Hematopoietic multipotent progenitor cell (in vitro differentiated cells): Measurements from ENCODE around the gene CTRB1. TPM values are rescaled to one million over a fixed set of nuclear protein-coding genes. Genes with fewer than 3 reads are reported as not detected.
"Not testable (repeated sequence)": the region's sequence is repeated elsewhere in the genome, so short reads cannot be mapped to it uniquely, and the experiment has no call there.

Source experiments
- DNase-seq, 3 donors: peaks; one replicate each; pipeline ENCODE4 v3.0.0-alpha.2; 2011 to 2015; ENCODE audit warnings: low read depth in 2 of 3, low spot score in 2 of 3
- total RNA-seq: library from RNA; depleted of rRNA; stranded (reverse); fragments of >200 nt; gene quantifications from one replicate; pipeline ENCODE4 v1.2.3, GENCODE V29; 2012

CTRB1 gene
- total RNA-seq, 1 donor = not detected

DNA sequence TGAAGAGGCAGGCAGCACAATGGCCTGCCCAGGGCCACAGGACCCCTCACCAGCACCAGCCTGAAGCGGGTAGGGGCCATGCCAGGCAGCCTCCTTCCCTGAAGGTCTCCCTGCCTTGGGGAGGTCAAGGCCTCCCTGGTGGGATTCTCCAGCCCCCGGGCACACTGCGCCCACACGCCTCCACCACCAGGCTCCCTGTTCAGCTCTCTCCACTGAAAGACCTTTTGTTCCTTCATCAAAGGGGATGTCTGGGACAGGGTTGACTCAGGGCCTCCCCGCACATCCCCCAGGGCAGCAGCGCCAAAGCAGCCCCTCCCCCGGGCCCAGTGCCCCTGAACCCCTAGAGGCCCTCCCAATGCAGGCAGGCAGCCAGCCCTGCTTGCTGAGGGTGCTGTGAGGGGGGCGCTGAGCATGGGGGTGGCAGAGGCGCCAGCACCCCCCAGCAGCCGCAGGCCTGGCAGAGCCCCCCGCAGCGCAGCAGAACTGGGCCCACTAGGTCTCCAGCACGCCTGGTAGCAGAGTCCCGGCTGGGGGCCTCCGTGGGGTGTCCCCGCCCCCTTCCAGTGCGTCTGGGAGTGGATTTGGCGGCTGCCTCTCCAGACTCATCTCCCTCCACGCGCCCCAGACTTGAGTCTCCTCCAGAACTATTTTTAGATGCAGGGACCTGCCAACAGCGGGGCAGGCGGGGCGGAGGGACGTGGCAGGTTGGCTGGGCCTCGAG is 19.5 kb downstream of the CTRB1 start:
- no peak for DNase-seq

DNA sequence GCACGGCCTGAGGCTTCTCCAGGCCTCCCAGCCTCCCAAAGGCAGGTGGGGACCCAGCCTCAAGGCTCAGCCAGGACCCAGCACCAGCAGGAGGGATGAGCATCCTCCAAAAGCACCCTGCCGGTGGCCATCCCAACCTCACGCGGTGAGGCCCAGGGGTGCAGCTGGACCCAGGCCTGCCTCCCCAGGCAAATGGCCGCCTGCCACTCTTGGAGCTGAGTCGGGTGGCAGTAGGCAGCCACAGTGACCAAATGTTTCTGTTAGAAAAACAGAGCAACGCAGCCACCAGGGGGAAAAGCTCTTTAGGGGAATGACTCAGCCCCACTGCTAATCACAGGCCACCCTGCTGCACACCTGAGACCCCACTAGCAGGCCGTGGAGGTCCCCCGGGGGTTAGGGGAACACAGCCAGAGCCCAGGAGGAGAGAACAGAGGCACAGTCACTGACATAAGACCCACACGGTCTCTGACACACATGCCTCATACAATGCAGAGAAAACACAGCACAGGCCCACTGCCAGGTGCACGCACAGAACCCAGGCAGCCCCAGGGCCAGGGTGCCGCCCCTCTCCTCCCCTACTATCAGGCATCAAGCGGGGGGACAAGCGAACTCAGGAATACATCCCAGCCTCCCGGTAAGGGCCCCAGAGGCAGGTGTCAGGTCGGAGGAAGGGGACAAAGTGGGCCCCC is 20.2 kb downstream of the CTRB1 start:
- DNase-seq = no peak

DNA sequence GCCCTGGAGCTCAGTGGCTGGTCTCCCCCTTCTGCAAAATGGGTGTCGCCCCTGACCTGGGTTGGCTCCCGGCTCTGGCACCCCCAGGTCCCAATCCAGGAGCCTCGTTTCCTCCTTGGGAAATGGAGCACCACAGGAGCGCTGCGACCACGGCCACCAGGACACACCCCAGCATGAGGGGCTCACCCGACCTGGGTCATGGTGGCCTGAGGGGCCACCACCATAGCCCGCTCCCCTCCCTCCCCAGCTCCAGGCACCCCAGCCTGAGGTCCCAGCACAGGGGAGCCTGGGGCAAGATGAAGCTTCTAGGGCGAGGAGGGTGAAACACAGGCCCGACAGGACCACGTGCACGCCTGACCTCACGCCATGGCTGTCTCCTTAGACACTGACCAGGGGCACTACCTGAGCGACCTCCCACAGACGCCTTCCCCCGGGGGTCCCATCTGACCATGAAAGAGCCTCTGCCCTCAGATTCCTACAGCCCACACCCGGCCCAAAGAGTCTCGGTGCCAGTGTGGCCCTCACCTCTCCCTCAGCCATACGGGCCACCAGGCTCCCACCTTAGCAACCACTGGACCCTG is 20.8 kb downstream of the CTRB1 start:
- no peak for DNase-seq

DNA sequence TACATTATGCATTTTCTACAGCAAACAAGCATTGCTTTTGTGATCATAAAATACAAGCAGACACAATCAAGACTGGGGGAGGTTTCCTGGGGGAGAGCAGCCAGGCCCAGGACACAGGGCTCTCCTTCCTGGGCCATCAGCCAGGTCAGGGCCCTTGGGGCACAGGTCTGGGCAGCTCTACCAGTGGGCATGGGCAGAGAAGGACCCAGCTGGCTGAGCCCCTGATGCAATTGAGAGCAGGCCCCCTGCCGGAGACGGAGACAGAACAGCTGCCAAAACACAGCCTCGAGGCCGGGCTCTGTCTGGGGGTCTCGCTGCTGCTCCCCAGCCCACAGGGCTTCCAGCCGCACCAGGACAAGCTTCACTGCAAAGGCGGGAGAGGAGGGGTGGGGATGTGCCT is 21.8 kb downstream of the CTRB1 start:
- DNase-seq = not testable (repeated sequence)

DNA sequence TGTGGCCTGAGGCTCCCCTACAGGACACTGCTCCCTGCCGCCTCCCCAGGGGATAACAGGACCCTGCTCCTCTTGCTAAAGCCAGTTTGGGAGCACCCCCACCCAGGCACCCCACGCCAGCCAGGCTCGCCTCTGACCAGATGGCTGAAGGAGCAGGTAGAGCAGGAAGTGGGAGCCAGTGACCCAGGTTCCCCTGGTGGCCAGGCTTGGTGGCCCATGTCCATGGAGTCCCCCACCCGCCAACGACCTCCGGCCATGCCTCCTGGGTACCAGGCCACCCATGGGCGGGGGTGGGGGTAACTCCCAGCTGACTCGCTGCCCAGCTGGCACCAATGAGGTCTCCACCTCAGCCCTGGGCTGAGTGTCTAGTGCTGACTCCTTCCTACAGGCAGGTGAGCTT is 22.6 kb downstream of the CTRB1 start:
- no peak for DNase-seq

DNA sequence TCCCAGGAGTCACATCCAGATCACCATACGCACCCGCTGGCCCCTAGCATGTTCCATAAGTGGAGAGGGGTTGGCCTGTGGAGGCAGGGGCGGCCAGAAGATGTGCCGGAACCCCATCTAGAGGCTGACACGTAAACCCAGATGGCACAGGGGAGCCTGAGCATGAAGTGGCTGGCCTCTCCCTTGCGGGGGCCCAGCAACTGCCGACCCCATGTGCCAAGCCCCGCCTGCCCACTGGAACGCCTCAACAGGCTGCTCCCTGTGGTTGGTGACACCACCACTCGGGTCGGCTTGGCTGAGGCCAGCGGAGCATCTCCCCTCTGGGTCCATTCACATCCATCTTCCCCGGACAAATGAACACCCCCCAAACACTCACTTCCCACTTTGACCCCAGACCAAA is 23.2 kb downstream of the CTRB1 start:
- no peak for DNase-seq

DNA sequence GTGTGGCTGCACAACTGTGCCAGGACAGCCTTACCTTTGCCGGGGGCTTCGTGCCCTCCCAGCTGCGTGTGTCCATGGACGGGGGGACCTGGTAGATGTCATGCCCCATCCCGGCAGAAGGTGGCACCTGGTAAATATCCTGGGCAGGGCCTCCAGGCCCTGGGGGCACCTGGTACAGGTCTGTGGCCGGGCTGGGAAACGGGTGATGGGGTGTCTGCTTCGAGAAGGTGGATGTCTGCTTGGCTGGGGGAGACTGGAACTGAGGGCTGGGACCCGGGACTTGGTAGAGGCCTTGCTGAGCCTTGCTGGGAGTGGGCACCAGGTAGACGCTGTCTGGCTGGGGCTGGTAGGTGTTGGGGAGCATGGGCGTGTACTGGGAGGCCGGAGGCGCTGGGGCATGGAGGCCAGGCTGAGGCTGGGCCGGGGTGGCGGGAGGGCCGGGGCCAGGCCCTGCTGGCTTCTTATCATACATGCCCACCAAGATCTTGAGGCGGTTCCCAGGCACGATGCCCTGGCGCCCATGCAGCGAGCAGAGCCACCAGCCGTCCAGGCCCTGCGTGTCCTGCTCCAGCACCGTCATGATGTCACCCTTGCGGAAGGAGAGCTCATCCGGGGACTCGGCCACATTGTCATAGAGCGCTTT is 23.8 kb downstream of the CTRB1 start:
- not testable (repeated sequence) for DNase-seq

DNA sequence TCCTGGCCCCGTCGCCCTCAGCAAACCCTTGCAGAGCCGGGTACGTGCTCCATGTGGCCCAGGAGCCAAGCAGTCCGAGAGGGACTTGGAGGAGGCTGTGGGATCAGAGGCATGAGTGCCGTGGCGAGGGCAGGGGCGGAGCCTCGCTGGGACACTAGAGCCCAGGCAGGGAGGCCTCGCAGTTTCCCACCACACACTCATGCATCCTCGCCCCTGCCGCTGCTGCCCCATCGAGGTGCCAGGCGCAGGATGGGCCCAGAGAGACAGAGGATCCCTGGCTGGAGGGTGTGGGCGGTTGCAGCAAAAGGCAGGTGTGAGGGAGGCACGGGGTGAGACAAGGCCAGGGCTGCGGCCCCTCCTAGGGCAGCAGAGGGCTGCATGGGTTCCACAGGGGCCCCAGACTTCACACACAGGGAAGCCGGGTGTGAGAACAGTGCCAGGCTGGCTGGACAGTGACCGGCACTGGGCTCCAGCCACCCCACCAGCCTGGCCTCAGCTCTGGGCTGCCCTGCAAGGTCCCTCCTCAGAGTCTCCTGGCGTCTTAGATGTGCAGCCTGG is 25.0 kb downstream of the CTRB1 start:
- no peak for DNase-seq

DNA sequence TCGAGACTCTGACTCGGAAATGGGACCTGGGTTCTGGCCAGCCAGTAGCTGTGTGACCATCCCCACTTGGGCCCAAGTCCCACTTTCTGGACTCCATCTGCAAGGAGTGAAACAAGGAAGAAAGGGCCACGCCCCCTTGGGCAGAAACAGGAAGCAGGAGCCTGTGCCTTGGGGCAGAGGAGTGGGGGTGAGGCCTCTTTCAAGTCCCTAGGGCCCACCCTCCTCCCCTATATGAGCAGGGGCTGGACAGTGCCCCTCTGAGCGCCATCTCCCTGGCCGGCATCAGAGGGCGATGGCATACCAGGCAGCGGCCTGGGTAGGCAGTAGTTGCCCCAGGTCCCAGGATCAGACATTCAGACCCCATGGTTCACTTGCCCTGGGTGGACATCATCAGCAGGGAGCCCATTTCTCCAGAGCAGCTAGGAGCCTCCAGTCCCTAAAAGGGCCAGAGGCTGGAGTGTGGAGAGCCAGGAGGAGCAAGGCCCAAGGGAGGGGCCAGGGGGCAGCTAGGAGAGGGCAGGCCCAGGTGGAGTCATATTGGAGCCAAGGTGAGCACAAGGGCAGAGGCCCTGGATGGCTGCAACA is 25.5 kb downstream of the CTRB1 start:
- no peak for DNase-seq

DNA sequence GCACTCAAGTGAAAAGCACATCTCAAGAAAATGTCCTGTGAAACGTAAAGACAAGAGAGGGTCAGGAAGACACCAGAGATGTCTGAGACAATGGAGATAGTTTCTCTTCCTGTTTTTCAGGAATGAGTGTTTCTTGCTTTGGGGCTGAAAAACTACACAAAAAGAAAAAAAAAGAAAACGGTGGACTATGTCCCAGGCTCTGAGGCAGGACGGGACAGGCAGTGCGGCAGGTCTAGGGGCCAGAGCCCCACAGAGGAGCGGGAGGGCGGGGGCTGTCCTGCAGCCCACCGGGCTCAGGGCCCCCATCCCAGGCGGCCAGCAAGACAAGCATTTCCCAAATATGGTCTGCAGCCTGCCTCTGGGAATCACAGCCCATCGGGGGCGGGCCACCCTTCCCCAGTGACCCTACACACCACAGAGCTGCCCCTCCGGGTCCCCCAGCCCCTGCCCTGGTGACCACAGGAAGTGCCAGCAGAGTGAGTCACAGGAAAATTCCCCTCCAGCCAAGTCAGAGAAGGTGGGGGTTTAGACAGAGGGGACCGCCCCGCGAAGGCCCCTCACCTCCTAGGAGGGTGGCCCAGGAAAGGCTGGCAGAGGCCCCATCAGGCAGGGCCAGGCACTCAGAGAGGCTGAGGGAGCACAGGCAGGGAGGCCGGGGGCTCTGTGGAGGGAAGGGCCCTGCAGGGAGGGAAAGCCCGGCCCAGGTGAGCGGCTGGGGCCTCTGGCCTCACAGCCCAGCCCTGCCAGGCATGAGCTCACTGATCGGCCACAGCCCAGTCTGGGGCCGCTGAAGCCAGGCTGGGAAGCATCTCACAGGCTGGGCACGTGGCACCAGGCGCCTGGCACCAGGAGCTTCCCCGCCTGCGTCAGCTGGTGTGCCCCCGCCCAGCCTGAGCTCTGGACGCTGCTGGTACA is 26.3 kb downstream of the CTRB1 start:
- DNase-seq = no peak

DNA sequence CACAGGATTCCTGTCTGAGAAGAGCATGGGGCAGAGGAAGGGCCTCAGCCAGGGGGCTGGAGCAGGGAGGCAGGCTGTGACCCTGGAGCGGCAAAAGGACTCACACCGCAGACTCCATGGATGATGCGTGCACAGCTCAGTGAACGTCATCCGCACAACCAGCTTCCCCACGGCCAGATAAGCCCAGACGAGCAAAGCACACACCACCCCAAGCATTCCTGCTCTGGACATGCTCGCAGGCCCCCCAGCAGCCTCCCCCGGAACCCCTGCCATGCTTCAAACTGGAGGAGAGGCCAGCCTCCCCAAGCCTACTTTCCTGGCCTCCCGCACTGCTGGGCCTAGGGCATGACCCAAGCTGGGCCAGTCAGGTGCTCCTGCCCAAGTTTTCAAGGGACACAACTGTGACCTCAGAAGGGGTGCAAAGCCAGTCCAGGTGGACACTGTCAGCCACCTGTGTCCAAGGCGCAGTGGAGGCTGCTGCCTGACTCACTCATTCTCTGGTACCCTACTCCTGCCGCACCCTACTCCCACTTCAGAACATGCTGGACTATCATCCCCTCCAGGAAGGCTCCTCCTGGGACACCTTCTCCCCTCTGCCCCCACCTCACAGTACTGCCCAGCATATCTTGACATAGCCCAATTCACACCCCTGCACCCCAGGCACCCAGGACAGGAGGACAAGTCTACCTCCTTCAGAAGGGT is 27.9 kb downstream of the CTRB1 start:
- no peak for DNase-seq

DNA sequence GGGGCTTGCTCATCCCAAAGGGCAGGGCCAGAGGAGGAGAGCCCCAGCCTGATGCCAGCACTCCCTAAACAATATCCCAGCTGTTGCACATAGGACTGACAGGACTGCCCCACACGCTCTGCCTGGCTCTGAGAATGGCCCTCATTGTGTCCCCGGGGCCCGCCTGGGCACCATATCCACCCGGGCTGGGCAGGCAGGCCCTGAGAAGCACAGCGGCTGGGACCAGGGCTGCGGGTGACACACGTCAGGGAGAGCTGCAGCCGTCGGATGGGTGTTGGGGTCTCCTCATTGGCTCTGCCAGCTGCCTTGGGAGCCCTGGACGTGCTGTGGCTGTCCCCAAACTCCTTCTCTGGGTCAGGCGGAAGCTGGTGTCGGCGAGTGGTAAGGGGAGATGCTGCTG is 28.5 kb downstream of the CTRB1 start:
- no peak for DNase-seq

DNA sequence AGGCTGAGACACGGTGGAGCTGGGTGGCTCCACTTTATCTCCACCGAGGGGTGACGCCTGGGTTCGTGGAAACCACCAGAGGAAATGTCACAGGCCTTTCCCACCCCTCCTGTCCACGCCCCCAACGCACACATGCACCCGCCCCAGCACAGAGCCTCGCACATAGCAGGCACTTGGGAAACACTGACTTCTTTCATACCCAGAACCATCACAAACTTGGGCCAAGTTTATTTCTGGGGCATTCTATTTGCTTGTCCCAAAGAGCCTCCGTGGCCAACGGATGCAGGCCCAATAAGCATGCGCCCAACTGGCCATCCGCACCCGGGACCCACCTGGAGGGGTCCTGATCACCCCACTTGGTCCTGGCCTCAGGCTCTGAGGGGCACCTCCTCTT is 29.4 kb downstream of the CTRB1 start:
- no peak for DNase-seq

DNA sequence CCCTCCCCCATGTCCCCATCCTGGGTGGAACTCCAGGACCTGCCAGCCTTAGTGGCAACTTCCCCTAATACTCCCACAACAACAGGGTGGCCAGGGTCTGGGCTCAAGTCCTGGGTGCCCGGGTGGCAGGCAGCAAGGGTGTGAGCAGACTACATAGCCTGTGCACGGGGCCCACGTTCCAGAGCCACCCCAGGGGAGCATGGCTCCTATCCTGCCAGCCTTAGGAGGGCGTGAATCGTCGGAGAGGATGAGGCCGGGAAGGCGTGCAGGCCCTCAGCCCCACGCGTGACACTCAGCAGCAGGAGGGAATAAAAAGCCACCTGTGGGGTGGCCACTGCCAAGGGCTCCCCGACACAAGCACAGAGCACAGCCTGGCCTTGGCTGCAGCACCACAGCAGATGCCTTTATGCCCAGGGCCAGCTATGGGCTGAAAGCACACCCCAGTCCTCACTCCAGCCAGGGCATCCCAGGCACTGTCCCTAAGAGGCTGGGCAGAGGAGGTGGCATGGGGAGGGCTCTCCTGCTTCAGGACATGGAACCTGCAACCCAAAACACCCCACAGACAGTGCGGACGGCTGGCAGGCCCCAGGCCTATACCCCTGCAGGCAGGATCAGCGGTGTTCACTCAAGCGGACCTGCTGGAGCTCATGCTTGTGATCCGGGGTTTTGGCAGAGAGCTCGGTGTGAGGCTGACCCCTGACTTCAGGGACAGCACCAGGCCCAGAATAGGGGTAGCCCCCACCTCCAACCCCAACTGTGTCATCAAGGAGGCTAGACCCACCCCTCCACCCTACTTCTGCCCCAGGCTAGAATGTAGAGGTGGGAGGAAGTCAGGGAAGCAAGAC is 30.0 kb downstream of the CTRB1 start:
- no peak for DNase-seq

DNA sequence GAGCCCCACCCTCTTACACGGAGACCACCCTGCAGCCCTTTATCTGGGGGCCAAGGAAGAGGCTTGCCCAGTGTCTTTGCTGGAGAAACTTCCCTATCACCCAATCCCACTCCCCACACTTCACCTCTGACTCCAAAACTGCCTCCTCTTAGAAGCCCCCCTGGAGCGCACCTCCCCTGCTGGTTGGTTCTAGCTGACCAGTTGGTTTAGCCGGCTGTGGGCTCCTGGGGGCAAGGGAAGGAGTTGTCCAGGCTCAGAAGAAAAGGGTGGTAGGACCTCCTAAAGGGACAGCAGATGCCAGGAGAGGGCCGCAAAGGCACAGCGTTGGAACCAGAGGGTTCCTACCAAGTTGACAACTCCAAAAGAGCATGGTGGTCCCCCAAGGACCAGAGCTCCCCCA is 30.7 kb downstream of the CTRB1 start:
- DNase-seq = no peak

DNA sequence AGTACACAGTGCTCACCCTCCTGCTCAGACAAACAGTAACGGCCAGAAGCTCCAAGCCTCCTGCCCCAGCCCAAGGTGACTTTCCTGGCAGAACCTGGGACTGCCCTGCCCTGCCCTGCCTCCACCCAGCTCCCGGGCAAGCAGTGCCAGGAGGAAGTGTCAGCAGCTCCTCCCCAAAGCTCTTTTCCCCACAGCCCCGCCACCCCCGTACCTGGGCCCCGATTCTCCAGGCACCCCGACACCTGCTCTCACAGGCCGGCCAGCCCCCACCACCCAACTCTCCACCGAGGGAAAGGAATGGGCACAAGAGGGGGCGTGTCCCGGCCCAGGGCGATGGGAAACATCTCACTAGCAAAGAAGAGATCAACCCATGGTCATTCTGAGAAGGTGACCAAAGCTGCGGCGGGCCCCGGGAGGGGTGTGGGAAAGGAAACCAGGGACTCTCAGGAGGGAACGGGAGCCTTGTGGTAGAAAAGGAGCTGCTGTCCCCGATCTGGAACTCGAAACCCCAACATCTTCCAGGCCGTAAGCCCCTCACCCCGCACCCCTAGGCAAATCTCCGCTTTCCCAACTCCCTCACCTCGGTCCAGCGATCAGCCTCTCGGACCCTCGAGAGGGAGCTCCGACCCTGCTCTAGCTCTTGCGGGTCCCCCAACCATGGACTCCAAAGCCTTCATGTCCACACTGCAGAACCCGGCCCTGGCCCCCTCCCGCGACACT is 31.5 kb downstream of the CTRB1 start:
- no peak for DNase-seq

DNA sequence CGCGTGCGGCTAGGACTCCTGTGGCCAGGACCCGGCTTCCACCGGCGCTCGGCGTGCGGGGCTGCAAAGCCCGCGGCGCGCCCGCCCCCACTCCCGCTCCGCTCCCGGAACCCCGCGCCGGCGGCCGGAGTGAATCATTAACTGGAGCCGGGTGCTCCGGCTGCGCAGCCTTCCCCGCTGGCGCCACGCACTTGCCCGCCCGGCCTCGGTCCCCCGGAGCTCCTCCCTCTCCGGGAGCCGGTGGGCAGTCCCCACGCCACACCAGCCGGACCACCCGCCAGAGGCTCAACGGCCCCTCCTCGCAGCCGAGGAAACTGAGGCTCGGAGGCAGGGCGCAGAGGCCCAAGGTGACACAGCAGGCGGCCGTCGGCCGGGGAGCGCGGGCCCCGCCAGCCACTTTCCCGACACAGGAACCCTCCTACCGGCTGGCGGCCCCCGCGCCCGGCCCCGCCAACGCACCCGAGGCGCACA is 32.1 kb downstream of the CTRB1 start:
- no peak for DNase-seq
